CD4-positive, alpha-beta T cell treated with Interleukin-10 for 1 hour (primary cell): ENCODE results near the gene CAMTA1.

Experiments
- DNase-seq: peaks from one replicate; pipeline ENCODE4 v3.0.0-alpha.2; 2020

The CAMTA1 gene

DNA sequence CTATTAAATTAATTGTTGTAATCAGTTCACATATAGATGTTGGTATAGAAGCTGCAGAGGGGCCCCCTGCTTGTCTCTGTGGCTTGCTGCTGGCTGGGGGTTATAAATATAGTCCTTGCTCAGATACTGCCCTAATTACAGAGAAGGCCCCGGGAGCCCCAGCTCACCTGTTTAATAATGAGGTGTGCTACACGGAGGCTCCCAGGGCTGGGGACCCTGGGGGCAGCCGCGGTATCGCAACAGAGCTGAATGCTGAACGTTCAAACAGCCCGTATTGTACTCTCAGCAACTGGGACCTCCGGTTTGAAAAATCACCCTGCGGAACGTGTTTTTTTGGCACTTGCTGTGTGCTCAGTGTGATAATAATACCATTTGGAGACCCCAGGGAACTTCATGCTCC is 309.3 kb downstream of the CAMTA1 start:
- DNase-seq = no peak

- no peak for DNase-seq
Observed at GRCh38 chr1:7095343-7095964, 310.2 kb downstream of the CAMTA1 start.

DNA sequence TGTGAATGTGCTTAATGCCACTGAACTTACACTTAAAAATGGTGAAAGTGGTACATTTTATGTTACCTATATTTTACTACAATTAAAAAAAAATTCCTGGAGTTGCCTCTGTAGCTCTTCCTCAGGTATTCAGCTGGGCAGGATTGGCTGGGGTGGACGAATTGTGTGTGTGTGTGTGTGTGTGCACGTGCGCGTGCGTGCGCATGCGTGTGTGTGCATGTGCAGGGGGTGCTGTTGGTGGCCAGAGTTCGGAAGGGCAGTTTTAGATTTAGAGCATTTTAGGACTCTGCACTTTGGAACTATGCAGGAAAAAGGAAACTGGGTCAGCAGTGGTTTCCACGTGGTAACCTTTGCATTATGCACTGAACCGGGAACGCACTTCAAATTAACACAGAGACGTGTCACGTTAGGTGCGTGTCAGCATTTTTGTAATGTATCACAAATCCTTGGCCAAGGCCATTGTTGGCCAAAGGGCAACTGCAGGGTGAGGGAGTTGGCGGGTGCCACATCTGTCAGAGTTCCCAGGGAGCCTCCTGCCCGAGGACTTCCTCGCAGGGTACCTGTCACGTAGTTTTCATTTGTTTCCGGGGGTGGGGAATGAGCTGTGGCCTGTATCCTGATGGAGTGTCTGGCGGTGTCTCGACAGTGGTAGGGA is 312.8 kb downstream of the CAMTA1 start:
- DNase-seq = no peak

- DNase-seq = no peak
Observed at GRCh38 chr1:7098641-7099040, 313.4 kb downstream of the CAMTA1 start.

DNA sequence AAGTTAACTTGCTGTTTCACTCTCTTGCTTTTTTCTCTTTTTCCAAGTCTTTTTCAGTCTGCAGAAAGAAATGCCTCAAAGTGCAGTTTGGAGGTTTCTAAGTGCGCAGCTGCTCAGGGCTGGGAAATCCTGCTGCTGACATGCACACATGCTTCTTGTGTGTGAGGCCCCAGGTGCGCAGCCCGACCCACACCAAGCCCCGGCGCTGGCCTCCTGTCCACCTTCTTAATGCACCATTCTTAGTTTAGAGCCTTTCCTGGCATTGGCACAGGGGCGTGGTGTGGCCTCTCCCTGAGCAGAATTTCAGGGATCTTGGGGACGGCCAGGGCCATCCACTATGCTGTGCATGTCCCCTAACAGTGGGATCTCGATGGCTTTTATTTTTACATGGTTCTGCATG is 315.2 kb downstream of the CAMTA1 start:
- no peak for DNase-seq

- DNase-seq = no peak
Observed at GRCh38 chr1:7101187-7101586, 315.9 kb downstream of the CAMTA1 start.

- DNase-seq = no peak
Observed at GRCh38 chr1:7103361-7103782, 318.1 kb downstream of the CAMTA1 start.

DNA sequence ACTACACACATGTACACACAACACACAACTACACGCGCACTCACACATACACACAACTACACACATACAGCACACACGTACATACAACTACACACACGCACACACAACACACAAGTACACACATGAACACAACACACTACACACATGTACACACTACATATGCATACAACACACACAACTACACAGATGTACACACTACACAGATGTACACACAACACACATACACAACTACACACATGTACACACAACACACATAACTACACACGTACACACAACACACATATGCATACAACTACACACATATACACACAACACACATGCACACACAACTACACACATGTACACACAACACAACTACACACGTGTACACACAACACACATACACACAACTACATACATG is 318.6 kb downstream of the CAMTA1 start:
- DNase-seq = no peak

GRCh38 chr1:7104339-7104738 is 319.1 kb downstream of the CAMTA1 start:
- no peak for DNase-seq

GRCh38 chr1:7105269-7105668 is 320.0 kb downstream of the CAMTA1 start:
- DNase-seq = no peak

DNA sequence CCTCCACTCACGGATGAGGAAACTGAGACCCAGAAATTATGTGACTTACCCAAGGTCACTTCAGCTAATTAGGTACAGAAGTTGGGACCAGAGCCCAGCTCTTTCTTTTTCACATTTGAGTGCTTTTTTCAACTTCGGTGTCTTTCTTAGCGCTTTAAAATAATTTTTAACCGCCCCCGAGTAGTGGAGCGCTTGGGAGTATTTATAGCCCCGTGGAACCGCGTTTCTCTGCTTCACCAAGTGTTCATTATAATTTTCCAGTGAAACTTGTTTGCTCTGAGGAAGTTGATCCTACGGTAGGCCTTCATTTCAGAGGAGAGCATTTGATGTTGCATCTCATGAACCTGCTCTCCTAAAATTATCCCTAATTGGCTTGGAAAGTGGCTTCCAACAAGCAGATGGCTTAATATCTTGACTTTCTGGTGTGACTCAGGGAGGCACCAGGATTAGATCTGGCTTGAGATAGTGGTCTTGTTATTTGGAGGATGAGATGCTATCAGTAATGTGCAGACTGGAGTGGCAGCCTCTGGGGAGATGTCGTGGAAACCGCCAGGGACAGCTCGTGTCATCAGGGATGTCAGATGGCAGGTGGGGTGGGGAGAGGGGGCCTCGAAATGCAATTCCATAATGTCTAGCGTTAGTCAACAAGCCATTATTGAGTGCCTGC is 321.3 kb downstream of the CAMTA1 start:
- no peak for DNase-seq

DNA sequence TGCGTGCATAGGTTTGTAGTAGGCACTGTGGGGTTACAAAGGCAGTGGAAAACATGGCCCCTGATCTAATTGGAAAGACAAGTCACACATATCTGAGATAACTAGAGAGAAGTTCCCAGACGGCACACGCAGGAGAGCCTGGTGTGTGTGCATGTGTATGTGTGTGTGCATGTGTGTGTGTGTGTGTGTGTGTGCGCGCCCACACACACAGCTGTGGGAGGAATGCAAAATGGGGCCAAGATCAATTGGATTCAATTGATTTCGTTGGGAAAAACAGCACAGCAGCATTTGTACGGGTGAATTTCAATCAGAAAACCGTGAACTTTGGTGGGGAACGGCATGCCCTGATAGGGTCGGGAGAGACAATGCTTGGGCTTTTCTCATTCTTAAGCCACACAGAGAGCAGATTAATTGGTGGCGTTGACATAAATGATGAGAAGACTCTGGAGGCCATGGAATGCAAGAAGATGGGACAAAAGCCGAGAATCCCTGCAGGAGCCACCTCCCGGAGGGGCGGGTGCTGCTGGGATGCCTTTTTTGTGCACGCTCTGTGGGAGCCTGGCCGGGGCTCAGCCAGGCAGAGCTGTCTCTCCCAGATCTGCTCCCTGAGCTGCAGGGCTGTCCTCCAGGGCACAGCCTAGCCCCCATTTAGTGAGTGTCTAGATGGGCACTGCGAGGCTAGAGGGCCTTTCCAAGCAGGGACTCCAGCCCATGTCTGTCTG is 322.0 kb downstream of the CAMTA1 start:
- DNase-seq = no peak

GRCh38 chr1:7108251-7108650 is 323.0 kb downstream of the CAMTA1 start:
- DNase-seq = no peak

DNA sequence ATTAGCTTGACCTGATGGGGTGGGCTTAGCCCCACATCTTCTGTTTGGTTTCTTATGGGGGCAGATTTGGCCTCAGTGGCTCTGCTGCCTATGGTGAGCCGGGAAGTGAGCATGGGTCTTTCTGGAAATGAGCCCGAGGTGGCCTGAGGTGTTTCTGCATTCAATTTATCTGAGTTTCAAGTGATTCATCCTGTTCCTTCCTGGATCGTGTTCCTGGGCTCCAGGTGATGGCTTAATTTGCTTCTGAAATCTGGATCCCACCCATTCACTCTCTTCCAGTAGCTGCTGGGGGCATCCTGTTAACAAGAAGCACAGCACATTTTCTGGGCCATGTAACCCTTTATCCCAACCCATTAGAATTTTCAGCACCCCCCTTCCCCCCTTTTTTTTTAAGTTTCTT is 324.6 kb downstream of the CAMTA1 start:
- DNase-seq = no peak

DNA sequence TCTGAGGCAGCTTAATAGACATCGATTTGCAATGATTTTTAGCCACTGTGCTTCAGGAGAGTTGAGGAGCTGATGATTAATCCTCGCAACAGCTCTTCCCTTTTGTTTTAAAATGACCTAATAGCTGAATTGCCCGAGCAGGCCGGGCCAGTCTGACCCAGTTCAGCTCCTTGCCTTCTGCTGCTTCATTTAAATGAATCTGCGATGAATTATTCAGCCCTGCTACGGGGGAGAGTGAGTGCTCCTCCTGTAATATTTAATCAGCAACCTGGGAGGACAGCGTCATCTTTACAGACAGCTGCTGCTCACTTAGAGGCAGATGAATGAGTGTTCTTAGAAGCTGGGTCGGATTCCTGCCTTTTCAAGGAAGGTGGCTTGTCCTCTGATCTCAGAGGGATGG is 325.1 kb downstream of the CAMTA1 start:
- DNase-seq = no peak

GRCh38 chr1:7111853-7112252 is 326.6 kb downstream of the CAMTA1 start:
- no peak for DNase-seq

DNA sequence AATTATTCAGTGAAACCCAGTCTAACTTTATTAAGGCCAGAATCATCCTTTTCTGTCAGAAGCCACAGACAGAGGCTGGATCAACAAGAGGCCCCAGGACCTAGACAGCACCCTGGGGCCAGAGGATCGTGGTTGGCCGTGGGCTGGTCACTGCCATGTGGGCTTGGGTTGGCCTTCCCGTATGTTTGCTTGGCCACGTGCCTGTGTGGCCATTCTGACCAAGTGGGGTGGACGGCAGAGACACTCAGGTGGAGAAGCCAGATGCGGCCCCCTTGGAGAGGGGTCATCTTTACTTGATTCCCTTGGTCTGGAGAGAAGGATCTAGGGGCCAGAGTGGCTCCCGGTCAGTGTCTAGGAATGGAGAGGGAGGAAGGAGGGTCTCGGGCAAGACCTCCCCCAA is 327.9 kb downstream of the CAMTA1 start:
- no peak for DNase-seq

DNA sequence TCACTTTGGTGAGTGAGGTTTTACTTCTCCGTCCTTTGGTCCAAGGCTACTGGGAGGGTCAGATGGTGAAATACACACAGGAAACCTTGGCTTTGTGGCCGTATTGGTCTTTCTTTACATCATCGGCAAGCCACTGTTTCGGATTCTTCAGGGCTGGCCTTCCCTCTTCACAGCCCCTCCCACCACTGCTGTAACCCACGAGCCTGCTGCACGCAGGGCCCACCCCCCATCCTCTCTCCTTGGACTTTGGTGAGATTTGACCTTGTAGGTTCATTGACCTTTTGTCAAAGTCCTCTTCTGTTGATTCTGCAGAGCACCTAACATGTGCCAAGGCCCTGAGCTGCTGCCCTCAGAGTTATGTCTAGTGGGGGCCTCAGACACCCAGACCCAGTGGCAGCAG is 328.6 kb downstream of the CAMTA1 start:
- no peak for DNase-seq

DNA sequence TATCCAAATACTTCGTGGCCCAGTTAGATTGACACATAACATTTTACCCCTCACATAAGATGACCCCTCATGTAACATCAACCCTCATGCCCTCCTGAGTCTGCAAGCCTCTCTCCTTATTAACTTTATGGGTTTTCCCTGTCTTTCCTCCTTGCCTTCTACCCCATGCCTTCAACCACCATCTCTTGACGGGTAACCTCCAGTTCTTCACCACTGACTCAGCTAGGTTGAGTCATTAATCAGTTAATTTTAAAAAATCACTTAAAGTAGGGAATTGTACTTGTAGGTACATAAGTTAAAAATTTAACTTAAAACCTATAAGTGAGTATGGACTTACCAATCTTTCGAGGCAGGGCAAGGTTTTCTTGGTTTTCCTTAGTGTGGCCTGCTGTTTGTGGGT is 330.7 kb downstream of the CAMTA1 start:
- no peak for DNase-seq

DNA sequence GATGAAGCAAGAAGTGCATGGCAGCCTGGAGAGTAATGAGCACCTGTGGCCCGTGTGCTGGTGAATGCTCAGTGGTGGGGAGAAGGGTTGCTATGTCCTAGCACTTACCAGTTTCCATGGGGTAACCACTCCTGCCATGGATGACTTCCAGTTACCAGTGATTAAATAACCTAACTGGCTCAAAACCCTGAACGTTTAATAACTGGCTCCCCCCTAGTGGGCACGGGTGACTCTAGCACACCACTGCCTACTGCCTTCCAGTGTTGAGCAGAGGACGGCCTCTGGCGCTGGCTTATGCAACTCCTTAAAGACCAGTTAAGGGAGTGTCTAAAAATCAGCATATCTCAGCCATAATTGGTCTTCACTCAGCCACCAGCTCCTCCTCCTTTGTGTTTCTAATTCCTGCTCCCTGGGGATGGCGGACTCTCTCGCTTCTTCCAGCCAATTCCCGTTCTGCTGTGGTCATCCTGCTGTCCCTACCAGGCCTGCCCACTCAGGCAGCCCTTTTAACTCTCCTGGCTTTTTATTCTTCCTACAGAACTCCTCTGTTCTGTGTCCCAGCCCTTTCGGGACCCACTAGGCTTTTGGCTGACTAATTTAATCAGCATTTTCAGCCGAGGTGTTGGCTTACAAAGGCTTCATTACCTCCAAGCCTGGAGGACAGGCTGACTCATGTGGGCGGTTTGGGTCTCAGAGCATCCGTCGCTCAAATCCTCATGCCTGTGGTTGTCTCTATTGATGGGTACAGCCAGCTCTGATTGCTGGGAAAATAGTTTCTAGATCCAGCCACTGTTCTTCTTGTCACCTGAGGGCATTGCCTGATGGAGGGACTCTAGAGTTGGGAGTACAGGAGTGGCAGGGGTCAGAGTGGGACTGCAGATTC is 332.4 kb downstream of the CAMTA1 start:
- no peak for DNase-seq

DNA sequence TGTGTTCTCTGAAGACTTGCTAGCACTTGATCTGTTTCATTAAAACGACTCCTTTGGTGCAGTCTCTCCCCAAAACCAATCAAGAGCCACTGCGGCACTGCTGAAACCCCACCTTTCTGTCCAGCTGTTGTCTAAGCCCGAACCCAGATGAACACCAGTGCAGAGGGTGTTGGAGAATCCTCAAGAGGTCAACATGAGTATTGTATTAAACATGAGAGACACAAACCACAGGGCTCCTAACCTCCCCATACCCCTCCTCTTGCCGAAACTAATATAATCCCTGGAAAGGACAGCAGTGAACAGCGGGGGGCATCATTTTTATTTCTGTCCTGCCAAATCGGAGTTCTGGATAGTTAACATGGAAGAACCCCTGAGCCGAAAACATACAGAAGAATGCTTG is 333.9 kb downstream of the CAMTA1 start:
- no peak for DNase-seq

- DNase-seq = no peak
Observed at GRCh38 chr1:7120863-7121621, 335.8 kb downstream of the CAMTA1 start.
